Central memory CD8-positive, alpha-beta T cell (primary cell): ENCODE data around the gene KIFC3.
"Not testable (repeated sequence)": the region's sequence is repeated elsewhere in the genome, so short reads cannot be mapped to it uniquely, and the experiment has no call there.

Experiments
- ATAC-seq: fragments of 150-1000 bp; cut with Tn5 transposase; replicated peaks from 2 replicates; pipeline ENCODE4 v1.10.0; 2022; ENCODE audit warnings: mild to moderate bottlenecking, moderate FRiP score, moderate number of reproducible peaks; ENCODE audit not compliant: poor library complexity, severe bottlenecking; ENCODE audit errors: extremely low read depth
- DNase-seq, 2 donors: peaks; one replicate each; pipeline ENCODE4 v3.0.0; 2021; ENCODE audit warnings: low spot score in 2 of 2
- H3K27ac Mint-ChIP-seq: one replicate; pipeline ENCODE4 v1.8.0; 2022; ENCODE audit warnings: low read depth, mild to moderate bottlenecking, moderate library complexity, mixed read lengths
- H3K27me3 Mint-ChIP-seq: one replicate; pipeline ENCODE4 v1.8.0; 2022; ENCODE audit warnings: mixed read lengths
- H3K36me3 Mint-ChIP-seq: one replicate; pipeline ENCODE4 v1.8.0; 2022; ENCODE audit warnings: mild to moderate bottlenecking, moderate library complexity, mixed read lengths; ENCODE audit not compliant: insufficient read depth
- H3K4me1 Mint-ChIP-seq: one replicate; pipeline ENCODE4 v1.8.0; 2022; ENCODE audit warnings: mixed read lengths
- H3K4me3 Mint-ChIP-seq: one replicate; pipeline ENCODE4 v1.8.0; 2022; ENCODE audit warnings: mild to moderate bottlenecking, moderate library complexity, mixed read lengths
- H3K9me3 Mint-ChIP-seq: one replicate; pipeline ENCODE4 v1.8.0; 2022; ENCODE audit warnings: mixed read lengths

KIFC3 gene

GRCh38 chr16:57821149-57821971 lies 19.1 kb upstream of the KIFC3 start:
- DNase-seq (no peak), ATAC-seq (no peak)
- peaks cover 3% of the 10 kb centered on the region for H3K36me3 Mint-ChIP-seq
- H3K4me3 Mint-ChIP-seq: no peak overlapping the region
- no peaks in the 10 kb centered on the region for H3K9me3 Mint-ChIP-seq
- peaks cover 5% of the 10 kb centered on the region for H3K4me1 Mint-ChIP-seq
- no peak overlapping the region for H3K27ac Mint-ChIP-seq
- no peaks in the 10 kb centered on the region for H3K27me3 Mint-ChIP-seq

- H3K36me3 Mint-ChIP-seq: peaks cover 5% of the 10 kb centered on the region
- no peaks in the 10 kb centered on the region for H3K9me3 Mint-ChIP-seq
- H3K4me3 Mint-ChIP-seq: no peak overlapping the region
- H3K4me1 Mint-ChIP-seq: peaks cover 19% of the 10 kb centered on the region
- no peaks in the 10 kb centered on the region for H3K27me3 Mint-ChIP-seq
- no peak overlapping the region for H3K27ac Mint-ChIP-seq
- ATAC-seq (no peak), DNase-seq (no peak)
Measured at GRCh38 chr16:57818377-57819064, 16.2 kb upstream of the KIFC3 start.

GRCh38 chr16:57817680-57818079 lies 15.4 kb upstream of the KIFC3 start:
- no peak overlapping the region for H3K4me3 Mint-ChIP-seq
- ATAC-seq: no peak
- H3K9me3 Mint-ChIP-seq: no peaks in the 10 kb centered on the region
- peaks cover 19% of the 10 kb centered on the region for H3K4me1 Mint-ChIP-seq
- DNase-seq: no peak
- no peaks in the 10 kb centered on the region for H3K27me3 Mint-ChIP-seq
- no peak overlapping the region for H3K27ac Mint-ChIP-seq
- H3K36me3 Mint-ChIP-seq: peaks cover 5% of the 10 kb centered on the region

- Mint-ChIP-seq H3K27me3 (no peaks in the 10 kb centered on the region), H3K27ac (peak overlapping the region; percentile 85), H3K4me1 (peaks cover 22% of the 10 kb centered on the region), H3K9me3 (no peaks in the 10 kb centered on the region), H3K36me3 (peaks cover 5% of the 10 kb centered on the region), H3K4me3 (peak overlapping the region; percentile 43)
- peak in 1 of 2 donors; percentile 27 for DNase-seq
- ATAC-seq: peak; percentile 82
Measured at GRCh38 chr16:57815987-57816745, 13.9 kb upstream of the KIFC3 start.

- no peak overlapping the region for H3K27ac Mint-ChIP-seq
- no peaks in the 10 kb centered on the region for H3K27me3 Mint-ChIP-seq
- ATAC-seq (no peak), DNase-seq (no peak)
- H3K9me3 Mint-ChIP-seq: no peaks in the 10 kb centered on the region
- peaks cover 35% of the 10 kb centered on the region for H3K4me1 Mint-ChIP-seq
- H3K4me3 Mint-ChIP-seq: no peak overlapping the region
- peaks cover 7% of the 10 kb centered on the region for H3K36me3 Mint-ChIP-seq
Measured at GRCh38 chr16:57814896-57815295, 12.6 kb upstream of the KIFC3 start.

- H3K4me3 Mint-ChIP-seq: no peak overlapping the region
- H3K27me3 Mint-ChIP-seq: no peaks in the 10 kb centered on the region
- DNase-seq (no peak), ATAC-seq (no peak)
- H3K36me3 Mint-ChIP-seq: peaks cover 7% of the 10 kb centered on the region
- H3K9me3 Mint-ChIP-seq: no peaks in the 10 kb centered on the region
- no peak overlapping the region for H3K27ac Mint-ChIP-seq
- H3K4me1 Mint-ChIP-seq: peaks cover 46% of the 10 kb centered on the region
Measured at GRCh38 chr16:57813466-57813865, 11.2 kb upstream of the KIFC3 start.

GRCh38 chr16:57811340-57811739 lies 9.0 kb upstream of the KIFC3 start:
- not testable (repeated sequence) for H3K27me3 Mint-ChIP-seq, DNase-seq, H3K36me3 Mint-ChIP-seq, H3K9me3 Mint-ChIP-seq, ATAC-seq, H3K4me3 Mint-ChIP-seq
- H3K4me1 Mint-ChIP-seq: peaks cover 45% of the 10 kb centered on the region
- H3K27ac Mint-ChIP-seq: peak overlapping the region; percentile 94

- Mint-ChIP-seq H3K36me3 (peaks cover 3% of the 10 kb centered on the region), H3K4me3 (peak overlapping the region; percentile 60), H3K27me3 (no peaks in the 10 kb centered on the region), H3K9me3 (no peaks in the 10 kb centered on the region), H3K27ac (peak overlapping the region; percentile 94), H3K4me1 (peaks cover 36% of the 10 kb centered on the region)
- peak; percentile 100 for ATAC-seq
- DNase-seq: peak; percentile 61 to 80
Measured at GRCh38 chr16:57810197-57811031, 8.1 kb upstream of the KIFC3 start.

- peaks cover 3% of the 10 kb centered on the region for H3K36me3 Mint-ChIP-seq
- no peaks in the 10 kb centered on the region for H3K27me3 Mint-ChIP-seq
- peaks cover 31% of the 10 kb centered on the region for H3K4me1 Mint-ChIP-seq
- peak overlapping the region; percentile 60 for H3K4me3 Mint-ChIP-seq
- ATAC-seq: peak; percentile 4
- H3K27ac Mint-ChIP-seq: peak overlapping the region; percentile 94
- DNase-seq: no peak
- H3K9me3 Mint-ChIP-seq: no peaks in the 10 kb centered on the region
Measured at GRCh38 chr16:57809276-57810196, 7.2 kb upstream of the KIFC3 start.

GRCh38 chr16:57808589-57809228 lies 6.4 kb upstream of the KIFC3 start:
- Mint-ChIP-seq H3K9me3 (no peaks in the 10 kb centered on the region), H3K27me3 (no peaks in the 10 kb centered on the region), H3K4me1 (peaks cover 31% of the 10 kb centered on the region), H3K36me3 (peaks cover 3% of the 10 kb centered on the region), H3K4me3 (peak overlapping the region; percentile 64), H3K27ac (peak overlapping the region; percentile 30)
- ATAC-seq (no peak), DNase-seq (no peak)

- H3K9me3 Mint-ChIP-seq: no peaks in the 10 kb centered on the region
- peak overlapping the region; percentile 30 for H3K27ac Mint-ChIP-seq
- peaks cover 34% of the 10 kb centered on the region for H3K4me1 Mint-ChIP-seq
- H3K4me3 Mint-ChIP-seq: peak overlapping the region; percentile 64
- DNase-seq: no peak
- H3K27me3 Mint-ChIP-seq: no peaks in the 10 kb centered on the region
- peaks cover 4% of the 10 kb centered on the region for H3K36me3 Mint-ChIP-seq
- ATAC-seq: no peak
Measured at GRCh38 chr16:57807968-57808528, 5.8 kb upstream of the KIFC3 start.
